Mucosa of stomach (tissue), 1 donor: ENCODE results near the gene BCDIN3D.

ENCODE experiments used
- H3K27me3 ChIP-seq: one replicate; pipeline ENCODE4 v1.7.0; 2013; ENCODE audit warnings: mild to moderate bottlenecking, low read length; ENCODE audit not compliant: control insufficient read depth, insufficient read depth
- H3K36me3 ChIP-seq: one replicate; pipeline ENCODE4 v1.7.0; 2013; ENCODE audit warnings: low read length; ENCODE audit not compliant: control insufficient read depth, insufficient read depth
- H3K4me1 ChIP-seq: one replicate; pipeline ENCODE4 v1.7.0; 2013; ENCODE audit warnings: mild to moderate bottlenecking, low read length; ENCODE audit not compliant: control insufficient read depth, insufficient read depth
- H3K4me3 ChIP-seq: one replicate; pipeline ENCODE4 v1.7.0; 2013; ENCODE audit warnings: low read length
- H3K9ac ChIP-seq: one replicate; pipeline ENCODE4 v1.7.0; 2013; ENCODE audit warnings: mild to moderate bottlenecking, low read length, moderate library complexity
- H3K9me3 ChIP-seq: one replicate; pipeline ENCODE4 v1.7.0; 2013; ENCODE audit warnings: mild to moderate bottlenecking, low read length, moderate library complexity; ENCODE audit not compliant: control insufficient read depth
- donor health status: Pancreatic carcinoma.

BCDIN3D gene

GRCh38 chr12:49838973-49839633 lies 3.8 kb downstream of the BCDIN3D start:
- Histone ChIP-seq H3K4me3 (no peak overlapping the region), H3K9me3 (no peaks in the 10 kb centered on the region), H3K27me3 (no peaks in the 10 kb centered on the region), H3K4me1 (peaks cover 11% of the 10 kb centered on the region), H3K9ac (no peak overlapping the region), H3K36me3 (no peaks in the 10 kb centered on the region)

- Histone ChIP-seq H3K9ac (no peak overlapping the region), H3K4me3 (no peak overlapping the region), H3K4me1 (peaks cover 7% of the 10 kb centered on the region), H3K27me3 (no peaks in the 10 kb centered on the region), H3K9me3 (no peaks in the 10 kb centered on the region), H3K36me3 (no peaks in the 10 kb centered on the region)
Measured at GRCh38 chr12:49832836-49833421, 10.0 kb downstream of the BCDIN3D start.

DNA sequence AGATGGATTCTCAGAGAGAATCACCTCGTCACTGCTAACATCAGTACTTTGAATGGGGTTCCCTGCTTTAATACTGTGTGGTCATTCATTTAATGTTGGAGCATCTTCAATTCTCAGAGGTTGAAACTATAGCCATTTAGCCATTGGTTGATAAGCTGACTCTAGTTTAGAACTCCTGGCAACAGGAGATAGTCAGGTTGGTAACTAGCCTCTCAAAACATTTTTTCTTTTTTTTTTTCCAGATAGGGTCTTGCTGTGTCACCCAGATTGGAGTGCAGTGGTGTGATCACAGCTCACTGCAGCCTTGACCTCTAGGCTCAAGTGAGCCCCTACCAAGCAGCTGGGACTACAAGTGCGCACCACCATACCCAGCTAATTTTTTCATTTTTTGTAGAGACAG lies 11.2 kb downstream of the BCDIN3D start:
- Histone ChIP-seq H3K9ac (no peak overlapping the region), H3K9me3 (no peaks in the 10 kb centered on the region), H3K4me3 (no peak overlapping the region), H3K36me3 (no peaks in the 10 kb centered on the region), H3K27me3 (no peaks in the 10 kb centered on the region), H3K4me1 (peaks cover 7% of the 10 kb centered on the region)

DNA sequence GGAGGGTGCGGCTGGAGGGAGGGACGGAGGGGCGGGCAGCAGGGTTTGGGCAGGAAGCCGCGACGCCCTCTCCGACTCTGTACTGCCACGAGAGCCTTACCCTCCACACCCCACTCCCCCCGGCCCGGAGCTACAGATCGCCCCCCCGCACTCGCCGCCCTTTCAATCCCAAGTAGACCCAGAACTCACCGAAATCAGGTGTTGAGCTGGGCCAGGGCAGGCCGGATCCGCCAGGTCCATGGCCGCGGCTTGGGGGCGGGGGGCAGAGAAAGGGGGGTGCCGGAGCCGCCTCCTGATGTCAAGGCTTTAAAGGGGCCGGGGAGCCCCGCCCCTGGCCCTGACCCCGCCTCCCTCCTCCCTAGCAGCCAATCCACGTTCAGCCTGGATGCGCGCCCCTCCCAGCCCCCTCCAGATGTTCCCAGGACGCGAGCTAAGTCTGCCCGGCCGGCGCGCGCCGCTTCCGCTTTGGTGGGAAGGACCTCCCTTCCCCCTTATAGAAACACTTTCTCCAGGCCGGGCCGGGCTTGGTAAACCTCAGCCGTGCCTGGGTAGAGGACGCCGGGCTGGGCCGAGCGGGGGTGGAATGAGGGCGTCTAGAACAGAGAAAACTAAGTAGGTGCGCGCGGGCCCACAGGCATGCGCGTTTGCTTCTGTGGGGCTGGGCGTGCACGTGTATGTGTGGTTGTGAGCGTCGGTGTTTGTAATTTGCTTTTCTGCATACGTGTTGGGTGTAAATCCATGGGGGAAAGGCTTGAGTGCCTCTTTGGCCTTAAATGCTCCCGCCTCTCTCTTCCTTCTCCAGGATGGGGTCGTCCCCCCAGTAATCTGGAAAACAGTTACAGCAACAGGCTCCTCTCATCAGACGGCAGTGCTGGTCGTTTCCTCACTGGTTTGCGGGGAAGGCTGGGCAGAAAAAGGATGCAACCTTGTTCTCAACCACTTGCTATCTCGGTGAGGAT lies 14.5 kb downstream of the BCDIN3D start, which contains the start of gene NCKAP5L:
NCKAP5L (minus strand) TSS at position 281 of the 959 bp plus-strand sequence. CDS start 24,369 bp downstream, outside the sequence.
- Histone ChIP-seq H3K4me1 (peaks cover 11% of the 10 kb centered on the region), H3K27me3 (no peaks in the 10 kb centered on the region), H3K4me3 (peak within 1 kb of the TSS; percentile 40), H3K36me3 (no peaks in the 10 kb centered on the region), H3K9me3 (no peaks in the 10 kb centered on the region), H3K9ac (peak within 1 kb of the TSS; percentile 71)

GRCh38 chr12:49827401-49828099 lies 15.4 kb downstream of the BCDIN3D start:
- peak overlapping the region; percentile 17 for H3K4me3 ChIP-seq
- no peaks in the 10 kb centered on the region for H3K27me3 ChIP-seq
- H3K4me1 ChIP-seq: peaks cover 11% of the 10 kb centered on the region
- H3K9me3 ChIP-seq: no peaks in the 10 kb centered on the region
- H3K36me3 ChIP-seq: no peaks in the 10 kb centered on the region
- peak overlapping the region; percentile 68 for H3K9ac ChIP-seq

- peak overlapping the region; percentile 68 for H3K9ac ChIP-seq
- H3K4me3 ChIP-seq: no peak overlapping the region
- H3K27me3 ChIP-seq: no peaks in the 10 kb centered on the region
- peaks cover 11% of the 10 kb centered on the region for H3K4me1 ChIP-seq
- H3K9me3 ChIP-seq: no peaks in the 10 kb centered on the region
- H3K36me3 ChIP-seq: no peaks in the 10 kb centered on the region
Measured at GRCh38 chr12:49827051-49827400, 15.9 kb downstream of the BCDIN3D start.

GRCh38 chr12:49825971-49826421 lies 16.9 kb downstream of the BCDIN3D start:
- Histone ChIP-seq H3K27me3 (no peaks in the 10 kb centered on the region), H3K9me3 (no peaks in the 10 kb centered on the region), H3K4me1 (peaks cover 11% of the 10 kb centered on the region), H3K4me3 (no peak overlapping the region), H3K9ac (no peak overlapping the region), H3K36me3 (no peaks in the 10 kb centered on the region)

DNA sequence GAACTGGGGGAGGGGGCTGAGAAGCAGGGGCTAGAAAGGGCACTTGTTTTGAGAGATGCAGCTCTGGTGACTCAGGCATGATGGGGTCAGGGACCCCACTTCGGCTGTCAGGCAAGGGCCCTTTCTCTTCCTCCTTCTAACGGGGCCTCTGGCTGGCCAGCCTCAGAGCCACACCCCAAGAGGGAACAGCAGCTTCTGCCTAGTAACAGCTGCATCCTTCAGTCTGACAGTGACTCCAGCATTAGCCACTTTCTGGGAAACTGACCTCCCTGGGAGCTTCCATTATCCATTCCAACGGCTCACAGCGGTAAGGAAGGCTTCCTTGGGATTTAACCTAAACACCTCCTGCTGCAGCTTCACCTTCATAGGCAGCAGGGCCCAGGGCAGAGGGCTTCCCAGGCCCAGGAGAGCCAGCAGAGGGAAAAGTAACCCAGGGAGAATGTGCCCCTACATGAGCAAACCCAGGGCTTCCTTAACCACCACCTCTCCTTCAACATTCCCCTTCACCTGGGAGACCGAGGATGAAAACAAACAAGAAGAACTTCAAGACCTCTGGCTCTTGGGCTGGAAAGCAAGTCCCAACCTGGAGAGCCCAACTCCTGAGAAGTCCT lies 17.4 kb downstream of the BCDIN3D start:
- Histone ChIP-seq H3K27me3 (no peaks in the 10 kb centered on the region), H3K36me3 (no peaks in the 10 kb centered on the region), H3K4me1 (peaks cover 11% of the 10 kb centered on the region), H3K9ac (no peak overlapping the region), H3K9me3 (no peaks in the 10 kb centered on the region), H3K4me3 (no peak overlapping the region)

DNA sequence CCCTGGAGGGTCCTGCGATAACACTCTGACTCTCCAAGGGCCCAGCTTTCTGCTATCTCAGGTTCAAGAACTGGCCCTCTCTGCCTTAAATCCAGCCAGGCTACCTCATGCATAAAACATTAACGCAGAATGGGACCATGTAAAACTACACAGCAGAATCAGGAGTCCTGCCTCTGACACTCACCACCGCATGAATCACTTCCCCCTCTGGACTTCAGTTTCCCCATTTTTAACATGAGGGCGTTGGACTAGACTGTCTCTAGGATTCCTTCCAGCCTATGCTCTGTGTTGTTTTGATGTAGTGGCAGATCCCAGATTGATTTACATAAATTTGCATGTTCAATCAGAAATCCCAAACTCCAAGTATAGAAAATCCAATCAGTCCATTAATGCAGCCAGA lies 18.0 kb downstream of the BCDIN3D start:
- H3K36me3 ChIP-seq: no peaks in the 10 kb centered on the region
- H3K9ac ChIP-seq: no peak overlapping the region
- no peak overlapping the region for H3K4me3 ChIP-seq
- no peaks in the 10 kb centered on the region for H3K27me3 ChIP-seq
- H3K4me1 ChIP-seq: peaks cover 11% of the 10 kb centered on the region
- no peaks in the 10 kb centered on the region for H3K9me3 ChIP-seq

DNA sequence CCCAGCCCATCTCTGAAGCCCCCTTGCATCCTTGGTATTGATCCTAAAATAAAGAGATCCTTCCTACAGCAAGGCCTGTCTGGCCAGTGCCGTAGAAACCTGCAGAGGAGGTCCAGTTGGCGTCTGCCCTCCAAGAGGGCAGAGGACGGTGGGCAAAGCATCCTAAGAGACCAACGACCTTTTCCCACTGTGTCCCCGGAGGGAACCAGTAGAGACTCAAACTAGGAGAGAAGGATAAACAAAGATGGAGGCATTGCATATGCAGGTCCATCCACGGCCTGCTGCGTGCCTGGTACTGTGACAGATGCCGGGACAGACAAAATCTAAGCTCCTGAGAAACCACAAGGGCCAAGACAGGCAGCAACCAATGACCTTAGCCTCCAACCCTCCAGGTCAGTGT lies 18.5 kb downstream of the BCDIN3D start:
- H3K27me3 ChIP-seq: no peaks in the 10 kb centered on the region

DNA sequence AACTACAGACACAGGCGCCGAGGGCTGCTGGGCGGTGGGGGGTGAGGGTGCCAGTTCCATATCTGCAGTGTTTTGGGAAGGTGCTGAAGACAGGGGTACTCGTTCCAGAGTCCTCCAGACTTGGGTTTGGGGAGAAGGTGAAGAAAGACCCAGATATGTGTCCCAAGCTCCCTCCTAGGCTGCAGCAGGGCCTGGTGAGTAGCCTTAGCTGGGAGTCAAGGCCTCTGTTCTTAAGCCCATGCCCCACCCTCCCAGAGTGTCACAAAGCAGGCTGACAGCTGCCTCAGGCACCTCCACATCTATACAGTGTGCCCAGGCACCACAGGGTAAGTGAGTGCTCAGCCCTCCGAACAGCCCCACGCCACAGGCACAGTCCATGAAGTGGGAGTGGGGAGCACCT lies 19.0 kb downstream of the BCDIN3D start:
- Histone ChIP-seq H3K9ac (no peak overlapping the region), H3K27me3 (no peaks in the 10 kb centered on the region), H3K36me3 (no peaks in the 10 kb centered on the region), H3K4me3 (no peak overlapping the region), H3K4me1 (peaks cover 7% of the 10 kb centered on the region), H3K9me3 (no peaks in the 10 kb centered on the region)

More for the DNA sequence above, 18.5 kb downstream of the BCDIN3D start:
- Histone ChIP-seq H3K4me3 (no peak overlapping the region), H3K36me3 (no peaks in the 10 kb centered on the region), H3K9me3 (no peaks in the 10 kb centered on the region), H3K4me1 (peaks cover 11% of the 10 kb centered on the region), H3K9ac (no peak overlapping the region)
